HepG2 (cell line): ENCODE results near the gene OR6S1. TPM values are rescaled to one million over a fixed set of nuclear protein-coding genes. Genes with fewer than 3 reads are reported as not detected.

Experiments used
- AGO2 ChIP-seq: fragments of 200-400 bp; formaldehyde crosslinking; optimal IDR thresholded peaks from 2 replicates; pipeline ENCODE3; 2017; ENCODE audit warnings: mild to moderate bottlenecking, low read depth, low read length, moderate library complexity
- ATAD3A ChIP-seq: sonication (generic); formaldehyde crosslinking; IDR thresholded peaks from 2 replicates; pipeline ENCODE4 v1.4.0; 2020; ENCODE audit warnings: missing genetic modification reagents
- EED ChIP-seq: sonication (generic); formaldehyde crosslinking; IDR thresholded peaks from 2 replicates; pipeline ENCODE4 v1.5.0; 2020; ENCODE audit warnings: mild to moderate bottlenecking, missing genetic modification reagents
- EP300 ChIP-seq, 3 experiments: sonication (generic) in 1 of 3; formaldehyde crosslinking in 1 of 3; IDR thresholded peaks; 2 replicates each; pipeline versions ENCODE4 v1.5.1 to v1.6.1; 2011 to 2020; ENCODE audit warnings: low read depth in 2 of 3, low read length in 2 of 3, borderline replicate concordance in 1 of 3, improper control_type of control experiment in 1 of 3, mild to moderate bottlenecking in 1 of 3, missing genetic modification reagents in 1 of 3, moderate library complexity in 1 of 3
- KLF15 ChIP-seq: sonication (generic); formaldehyde crosslinking; IDR thresholded peaks from 2 replicates; pipeline ENCODE4 v1.8.1; 2023; ENCODE audit warnings: borderline replicate concordance, mild to moderate bottlenecking, inconsistent platforms, missing genetic modification reagents, mixed read lengths
- MIER2 ChIP-seq: IDR thresholded peaks from 2 replicates; pipeline ENCODE4 v1.6.1; 2016; ENCODE audit warnings: missing biosample characterization, missing genetic modification reagents
- NFYB ChIP-seq: sonication (generic); formaldehyde crosslinking; IDR thresholded peaks from 2 replicates; pipeline ENCODE4 v1.4.0; 2020; ENCODE audit warnings: missing genetic modification reagents
- SIN3A ChIP-seq: IDR thresholded peaks from 2 replicates; pipeline ENCODE4 v1.6.1; 2011; ENCODE audit warnings: low read depth, mild to moderate bottlenecking, control low read depth, low read length, borderline replicate concordance
- SP5 ChIP-seq: IDR thresholded peaks from 2 replicates; pipeline ENCODE4 v1.6.1; 2016; ENCODE audit warnings: low read depth, borderline replicate concordance
- XRCC5 ChIP-seq: fragments of 200-400 bp; formaldehyde crosslinking; optimal IDR thresholded peaks from 2 replicates; pipeline ENCODE3; 2017; ENCODE audit warnings: mild to moderate bottlenecking, low read length
- ZFP36 ChIP-seq: fragments of 150-350 bp; IDR thresholded peaks from 2 replicates; pipeline ENCODE4 v1.6.1; 2018; ENCODE audit warnings: borderline replicate concordance, low read length, low read depth; ENCODE audit not compliant: partially characterized antibody
- ZHX2 ChIP-seq, 2 experiments: sonication (generic) in 1 of 2; formaldehyde crosslinking in 1 of 2; IDR thresholded peaks; 2 replicates each; pipeline versions ENCODE4 v1.6.1 to v1.9.0; 2014 to 2022; ENCODE audit warnings: antibody characterized with exemption in 1 of 2, borderline replicate concordance in 1 of 2, inconsistent platforms in 1 of 2, low read depth in 1 of 2, missing genetic modification reagents in 1 of 2
- ZMYM2 ChIP-seq: sonication (generic); formaldehyde crosslinking; IDR thresholded peaks from 2 replicates; pipeline ENCODE4 v1.8.0; 2022; ENCODE audit warnings: mild to moderate bottlenecking, missing genetic modification reagents
- ZMYM3 ChIP-seq: sonication (generic); formaldehyde crosslinking; IDR thresholded peaks from 2 replicates; pipeline ENCODE4 v1.5.1; 2020; ENCODE audit warnings: mild to moderate bottlenecking, missing genetic modification reagents
- ZNF275 ChIP-seq: sonication (generic); formaldehyde crosslinking; IDR thresholded peaks from 2 replicates; pipeline ENCODE4 v1.8.0; 2022; ENCODE audit warnings: missing genetic modification reagents, mild to moderate bottlenecking, inconsistent platforms, borderline replicate concordance
- ZNF430 ChIP-seq: sonication (generic); formaldehyde crosslinking; IDR thresholded peaks from 2 replicates; pipeline ENCODE4 v1.9.0; 2021; ENCODE audit warnings: mild to moderate bottlenecking, missing genetic modification reagents
- ZNF614 ChIP-seq: IDR thresholded peaks from 2 replicates; pipeline ENCODE4 v1.6.1; 2018; ENCODE audit warnings: missing biosample characterization, missing genetic modification reagents, inconsistent platforms, borderline replicate concordance
- polyA plus RNA-seq, 8 experiments: library from polyadenylated mRNA; depleted of rRNA in 3 of 8; stranded (reverse) in 7 of 8; unstranded in 1 of 8; fragments of >200 nt; fragmentation: Illumina TruSeq in 4 of 8; extraction: Trizol in 4 of 8; gene quantifications; 2 replicates each; pipeline versions ENCODE4 v1.2.1 to v1.2.3, GENCODE V29; 2011 to 2016; ENCODE audit warnings: low read depth in 4 of 8, missing spikeins in 1 of 8, mixed read lengths in 1 of 8; ENCODE audit not compliant: insufficient read depth in 1 of 8
- total RNA-seq, 5 experiments: library from RNA; depleted of rRNA; stranded (reverse); fragments of >200 nt; fragmentation: Illumina TruSeq; extraction: Trizol; gene quantifications; 2 replicates each; pipeline ENCODE4 v1.2.3, GENCODE V29; 2016; ENCODE audit warnings: low read depth in 1 of 5
- TF ChIP-seq, protein P1 (sequence below): IDR thresholded peaks from 2 replicates; pipeline ENCODE4 v1.6.1; 2016; ENCODE audit warnings: control low read depth
- TF ChIP-seq, protein P2 (sequence below): sonication (generic); formaldehyde crosslinking; IDR thresholded peaks from 2 replicates; pipeline ENCODE4 v1.5.0; 2020; ENCODE audit warnings: missing genetic modification reagents, mild to moderate bottlenecking, borderline replicate concordance
- TF ChIP-seq, protein P3 (sequence below): sonication (generic); formaldehyde crosslinking; IDR thresholded peaks from 2 replicates; pipeline ENCODE4 v1.4.0; 2020; ENCODE audit warnings: mild to moderate bottlenecking, missing genetic modification reagents

Gene OR6S1
- total and polyA plus RNA-seq, 2 of the 13 experiments (the other 11 are each of a cell fraction or from before 2014, with no cell fraction given): 0.09 TPM; not detected in 1

- TF ChIP-seq ZHX2 (IDR thresholded peaks at IDR 0.05; ENCODE audit: low read depth): no peak
- TF ChIP-seq ZHX2 (CRISPR knock-in tag; IDR thresholded peaks at IDR 0.05; ENCODE audit: borderline replicate concordance): no peak
- peak; percentile 26; the same call in 1 of the 2 replicates for TF ChIP-seq NFYB (CRISPR knock-in tag)
- TF ChIP-seq ZFP36: no peak
- TF ChIP-seq MIER2 (CRISPR knock-in tag): peak; percentile 93
- TF ChIP-seq, protein P1, sequence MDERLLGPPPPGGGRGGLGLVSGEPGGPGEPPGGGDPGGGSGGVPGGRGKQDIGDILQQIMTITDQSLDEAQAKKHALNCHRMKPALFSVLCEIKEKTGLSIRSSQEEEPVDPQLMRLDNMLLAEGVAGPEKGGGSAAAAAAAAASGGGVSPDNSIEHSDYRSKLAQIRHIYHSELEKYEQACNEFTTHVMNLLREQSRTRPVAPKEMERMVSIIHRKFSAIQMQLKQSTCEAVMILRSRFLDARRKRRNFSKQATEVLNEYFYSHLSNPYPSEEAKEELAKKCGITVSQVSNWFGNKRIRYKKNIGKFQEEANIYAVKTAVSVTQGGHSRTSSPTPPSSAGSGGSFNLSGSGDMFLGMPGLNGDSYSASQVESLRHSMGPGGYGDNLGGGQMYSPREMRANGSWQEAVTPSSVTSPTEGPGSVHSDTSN (CRISPR knock-in tag): no peak
- TF ChIP-seq EP300 (IDR thresholded peaks at IDR 0.05; ENCODE audit: low read depth in 2 of 2, low read length in 2 of 2): no peak
- TF ChIP-seq EP300 (CRISPR knock-in tag; IDR thresholded peaks at IDR 0.05; ENCODE audit: borderline replicate concordance): 0 out of 2 replicates have a peak, but pooled peaks have one; percentile 39
- peak; percentile 31; the same call in 1 of the 2 replicates for TF ChIP-seq ZMYM3
- TF ChIP-seq SIN3A: peak; percentile 89; the same call in 1 of the 2 replicates
- TF ChIP-seq XRCC5: peak; percentile 9
- no peak for TF ChIP-seq EED (CRISPR knock-in tag)
- TF ChIP-seq SP5: no peak
- TF ChIP-seq ZMYM2: no peak
- peak; percentile 5; the same call in 1 of the 2 replicates for TF ChIP-seq ZNF275 (CRISPR knock-in tag)
- no peak for TF ChIP-seq AGO2
- TF ChIP-seq, protein P2, sequence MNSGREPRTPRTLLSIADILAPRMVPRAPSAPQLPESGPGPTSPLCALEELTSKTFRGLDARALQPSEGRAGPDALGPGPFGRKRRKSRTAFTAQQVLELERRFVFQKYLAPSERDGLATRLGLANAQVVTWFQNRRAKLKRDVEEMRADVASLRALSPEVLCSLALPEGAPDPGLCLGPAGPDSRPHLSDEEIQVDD (CRISPR knock-in tag): no peak
- peak; percentile 65; the same call in 1 of the 2 replicates for TF ChIP-seq ZNF614 (CRISPR knock-in tag)
- TF ChIP-seq, protein P3, sequence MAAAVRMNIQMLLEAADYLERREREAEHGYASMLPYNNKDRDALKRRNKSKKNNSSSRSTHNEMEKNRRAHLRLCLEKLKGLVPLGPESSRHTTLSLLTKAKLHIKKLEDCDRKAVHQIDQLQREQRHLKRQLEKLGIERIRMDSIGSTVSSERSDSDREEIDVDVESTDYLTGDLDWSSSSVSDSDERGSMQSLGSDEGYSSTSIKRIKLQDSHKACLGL (CRISPR knock-in tag): 0 out of 2 replicates have a peak, but pooled peaks have one; percentile 32
- peak; percentile 20; the same call in 1 of the 2 replicates for TF ChIP-seq ZNF430 (CRISPR knock-in tag)
- TF ChIP-seq ATAD3A: no peak
- TF ChIP-seq KLF15: no peak
Observed at GRCh38 chr14:20631880-20632389, 9.6 kb downstream of the OR6S1 start (continued).
